Measurements from ENCODE around the gene RNGTT.
"Not testable (repeated sequence)": the region's sequence is repeated elsewhere in the genome, so short reads cannot be mapped to it uniquely, and the experiment has no call there.

Gene RNGTT

DNA sequence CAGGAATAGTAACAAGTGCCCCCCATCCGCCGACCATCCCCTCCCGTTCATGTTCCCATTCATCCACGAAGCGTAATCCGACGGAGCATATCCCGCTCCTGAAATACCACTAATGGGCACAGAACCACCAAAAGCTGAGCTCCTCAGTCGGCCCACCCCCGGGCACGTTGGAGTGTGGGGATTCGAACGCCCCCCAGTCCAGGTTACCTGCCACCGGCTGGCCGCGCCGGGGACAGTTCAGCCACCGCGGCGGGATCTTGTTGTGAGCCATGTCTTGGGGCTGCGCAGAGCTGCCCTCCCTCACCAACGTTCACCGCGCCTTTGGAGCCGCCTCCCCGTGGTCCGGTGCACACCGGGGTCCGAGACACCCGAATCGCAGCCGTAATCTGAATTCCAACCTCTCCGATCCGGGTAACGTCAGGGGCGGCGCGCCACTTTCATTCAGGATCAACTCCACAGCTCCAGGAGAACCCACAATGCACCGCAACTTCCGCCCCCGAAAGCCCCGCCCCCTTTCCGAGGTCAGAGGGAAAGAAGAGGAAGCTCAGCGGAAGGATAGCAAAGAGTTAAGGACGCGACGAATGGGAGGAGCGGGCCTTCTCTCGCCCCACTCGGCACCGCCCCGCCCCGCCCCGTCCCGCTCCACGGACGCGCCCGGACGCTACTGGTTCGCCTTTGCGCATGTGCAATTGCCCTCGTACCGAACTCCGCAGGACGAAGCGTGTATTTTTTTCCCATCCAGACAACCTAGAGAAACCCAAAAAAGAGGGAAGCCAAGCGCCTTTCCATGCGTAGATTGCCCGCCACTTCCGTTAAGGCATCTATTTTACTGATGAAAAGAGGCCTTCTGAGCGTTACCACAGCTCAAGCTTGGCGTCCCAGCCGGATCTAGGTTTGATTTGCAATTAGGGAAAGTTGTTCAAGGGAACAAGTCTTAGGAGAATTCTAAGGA, at the start of gene RNGTT:
Gene RNGTT, minus strand, starts transcription at position 480 of the 952 bp plus-strand sequence. Its CDS starts 209 bp downstream, at position 271.
- peak; percentile 97 for DNase-seq

DNA sequence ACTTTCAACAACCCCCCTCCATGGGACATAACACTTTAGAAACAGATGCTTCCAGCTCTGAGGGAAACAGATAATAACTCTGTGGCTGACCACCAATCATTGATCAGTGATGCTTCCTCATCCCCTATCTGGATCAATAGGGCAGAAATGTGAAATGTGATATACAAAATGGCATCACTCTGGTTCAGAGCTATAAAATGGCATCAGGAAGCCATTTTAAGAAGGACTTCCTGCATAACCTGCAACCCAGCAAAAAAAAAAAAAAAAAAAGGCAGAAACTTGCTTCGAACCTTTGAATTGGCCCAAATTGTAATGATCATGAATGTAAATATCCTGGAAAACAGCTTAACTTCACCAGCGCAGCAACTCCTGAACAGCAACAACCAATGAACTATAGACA, 48.0 kb upstream of the RNGTT start:
- DNase-seq, result no peak

DNA sequence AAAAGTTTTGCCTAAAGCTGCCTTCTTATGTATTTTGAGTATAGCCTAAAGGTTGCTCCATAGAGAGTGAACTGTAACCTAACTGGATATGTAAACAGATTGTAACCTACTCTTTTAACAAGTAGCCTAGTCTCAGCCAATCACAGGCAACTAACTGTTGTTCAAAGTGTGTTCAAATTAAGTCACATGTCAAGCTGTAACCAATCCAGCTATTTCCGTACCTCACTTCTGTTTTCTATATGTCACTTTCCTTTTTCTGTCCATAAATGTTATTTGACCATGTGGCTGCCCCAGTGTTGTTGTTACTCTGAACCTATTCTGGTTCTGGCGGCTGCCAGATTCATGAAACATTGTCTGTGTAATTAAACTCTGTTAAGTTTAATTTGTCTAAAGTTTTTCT, 47.4 kb upstream of the RNGTT start:
- DNase-seq, result no peak

DNA sequence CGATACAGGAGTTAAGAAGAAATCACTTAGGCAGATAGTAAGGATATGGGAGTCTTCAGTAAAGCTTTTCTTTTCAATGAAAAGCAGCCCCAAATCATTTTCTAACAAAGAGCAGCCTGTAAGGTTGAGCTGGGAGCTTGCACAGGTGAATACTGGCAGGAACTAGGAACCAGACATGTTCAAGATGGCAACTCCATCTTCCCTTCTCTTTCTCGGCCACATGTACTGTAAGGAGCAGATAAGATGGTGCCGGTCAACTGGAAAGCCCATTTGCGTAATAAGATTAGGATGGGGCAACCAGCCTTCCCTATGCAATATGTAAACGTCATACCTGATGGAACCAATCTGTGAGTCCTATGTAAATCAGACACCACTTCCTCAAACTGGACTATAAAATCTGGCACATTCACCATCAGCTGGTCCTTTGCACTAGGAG, 46.2 kb upstream of the RNGTT start:
- DNase-seq, result no peak

DNA sequence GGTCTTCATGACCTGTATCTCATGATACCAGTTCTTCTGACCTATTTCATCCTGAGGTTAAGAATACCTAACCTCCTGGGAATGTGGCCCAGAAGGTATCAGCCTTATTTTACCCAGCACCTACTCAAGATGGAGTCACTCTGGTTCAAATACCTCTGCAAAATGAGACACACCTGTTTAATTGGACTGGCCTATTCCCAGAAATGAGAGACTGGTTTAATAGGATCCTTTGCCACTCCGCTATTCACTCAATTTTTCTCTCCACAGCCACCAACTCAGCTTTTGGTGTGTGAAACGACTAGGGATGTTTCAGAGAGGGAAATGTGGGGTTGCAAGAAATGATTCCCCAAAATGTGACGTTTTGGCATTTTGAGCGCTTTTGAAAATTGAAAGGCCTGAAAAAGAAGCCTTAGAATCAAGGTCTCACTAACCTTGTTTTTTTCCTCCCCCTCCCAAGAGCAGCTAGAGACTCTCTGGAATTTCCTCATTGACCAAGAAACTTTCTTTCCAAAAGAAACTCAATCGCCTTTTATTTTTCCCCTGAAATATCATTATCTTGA, 45.5 kb upstream of the RNGTT start:
- DNase-seq, result no peak

DNA sequence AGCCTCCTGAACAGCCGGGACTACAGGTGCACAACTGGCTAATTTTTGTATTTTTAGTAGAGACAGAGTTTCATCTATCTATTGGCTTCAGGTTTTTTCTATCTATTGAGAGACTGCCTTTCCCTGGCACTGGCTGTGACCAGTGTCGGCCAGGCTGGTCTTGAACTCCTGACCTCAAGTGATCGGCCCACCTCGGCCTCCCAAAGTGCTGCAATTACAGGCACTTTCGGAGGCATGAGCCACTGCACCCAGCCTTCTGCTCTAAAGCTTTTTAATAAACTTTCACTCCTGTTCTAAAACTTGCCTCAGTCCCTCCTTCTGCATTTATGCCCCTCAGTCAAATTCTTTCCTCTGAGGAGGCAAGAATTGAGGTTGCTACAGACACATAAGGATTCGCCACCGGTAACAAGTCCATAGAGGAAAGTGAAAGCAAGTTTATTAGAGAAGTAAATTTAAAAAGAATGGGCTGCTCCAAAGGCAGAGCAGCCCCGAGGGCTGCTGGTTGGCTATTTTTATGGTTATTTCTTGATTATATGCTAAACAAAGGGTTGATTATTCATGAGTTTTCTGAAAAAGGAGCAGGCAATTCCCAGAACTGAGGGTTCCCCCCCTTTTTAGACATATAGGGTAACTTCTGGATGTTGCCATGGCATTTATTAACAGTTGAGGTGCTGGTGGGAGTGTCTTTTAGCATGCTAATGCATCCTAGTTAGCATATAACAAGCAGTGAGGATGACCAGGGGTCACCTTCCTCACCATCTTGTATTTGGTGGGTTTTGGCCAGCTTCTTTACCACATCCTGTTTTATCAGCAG, 44.8 kb upstream of the RNGTT start:
- no peak for DNase-seq

DNA sequence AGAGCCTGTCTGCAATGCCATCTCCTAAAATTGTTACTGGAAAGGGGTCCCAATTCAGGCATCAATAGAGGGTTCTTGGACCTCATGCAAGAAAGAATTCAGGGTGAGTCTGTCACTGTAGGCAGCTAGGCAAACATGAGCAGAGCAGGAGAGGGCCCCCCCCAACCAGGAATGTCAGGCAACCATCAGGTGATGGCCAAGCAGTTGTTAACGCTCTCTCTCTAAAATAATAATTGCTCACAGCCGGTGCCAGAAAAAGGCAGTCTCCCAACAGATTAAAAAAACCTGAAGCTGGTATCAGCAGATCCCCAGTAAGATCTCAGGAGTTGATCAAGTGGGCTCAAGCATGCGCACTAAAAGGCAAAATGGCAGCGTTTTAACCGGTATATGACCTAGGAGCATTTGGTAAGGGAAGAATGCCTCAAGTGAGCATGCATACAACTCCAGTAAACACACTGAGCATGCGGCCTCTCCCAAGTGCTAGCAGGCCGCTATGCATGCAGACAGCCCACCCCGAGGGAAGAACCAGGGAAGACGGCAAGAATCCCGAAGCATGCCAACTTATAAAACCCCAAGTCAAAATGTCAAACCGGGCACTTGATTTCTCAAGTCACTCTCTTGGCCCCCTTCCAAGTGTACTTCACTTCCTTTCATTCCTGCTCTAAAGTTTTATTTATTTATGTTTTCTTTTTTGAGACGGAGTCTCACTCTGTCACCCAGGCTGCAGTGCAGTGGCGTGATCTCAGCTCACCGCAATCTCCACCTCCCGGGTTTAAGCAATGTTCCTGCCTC, 44.0 kb upstream of the RNGTT start:
- DNase-seq, result no peak

DNA sequence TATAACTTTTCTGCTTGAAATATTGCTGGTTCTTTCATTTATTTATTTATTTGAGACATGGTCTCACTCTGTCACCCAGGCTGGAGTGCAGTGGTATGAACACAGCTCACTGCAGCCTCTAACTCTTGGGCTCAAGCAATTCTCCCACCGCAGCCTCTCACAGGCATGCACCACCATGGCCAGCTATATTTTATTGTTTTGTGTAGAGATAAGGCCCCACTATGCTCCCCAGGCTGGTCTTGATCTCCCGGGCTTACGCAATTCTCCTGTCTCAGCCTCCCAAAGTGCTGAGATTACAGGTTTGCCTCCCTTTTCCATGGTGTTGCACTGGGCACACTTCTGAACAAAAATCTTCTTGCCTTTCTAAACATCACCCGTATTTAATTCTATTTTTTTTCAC, 39.1 kb upstream of the RNGTT start:
- no peak for DNase-seq

DNA sequence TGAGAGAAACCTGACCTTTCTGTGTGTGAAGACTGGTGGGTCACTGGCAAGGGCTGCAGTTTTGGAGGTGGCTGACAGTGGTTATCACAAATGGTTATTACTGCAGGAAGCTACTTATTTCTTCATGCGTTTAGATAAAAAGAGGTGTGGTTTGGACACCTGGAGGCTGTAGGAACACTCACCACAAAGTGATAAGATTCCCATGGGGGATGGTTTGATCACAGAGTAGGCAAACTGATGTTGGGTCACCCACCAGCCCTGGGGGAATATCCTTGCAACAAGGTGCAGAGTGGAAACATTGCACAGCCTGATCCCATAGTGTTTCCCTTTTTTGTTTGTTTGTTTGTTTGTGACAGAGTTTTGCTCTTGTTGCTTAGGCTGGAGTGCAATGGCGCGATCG, 33.9 kb upstream of the RNGTT start:
- DNase-seq, result no peak

DNA sequence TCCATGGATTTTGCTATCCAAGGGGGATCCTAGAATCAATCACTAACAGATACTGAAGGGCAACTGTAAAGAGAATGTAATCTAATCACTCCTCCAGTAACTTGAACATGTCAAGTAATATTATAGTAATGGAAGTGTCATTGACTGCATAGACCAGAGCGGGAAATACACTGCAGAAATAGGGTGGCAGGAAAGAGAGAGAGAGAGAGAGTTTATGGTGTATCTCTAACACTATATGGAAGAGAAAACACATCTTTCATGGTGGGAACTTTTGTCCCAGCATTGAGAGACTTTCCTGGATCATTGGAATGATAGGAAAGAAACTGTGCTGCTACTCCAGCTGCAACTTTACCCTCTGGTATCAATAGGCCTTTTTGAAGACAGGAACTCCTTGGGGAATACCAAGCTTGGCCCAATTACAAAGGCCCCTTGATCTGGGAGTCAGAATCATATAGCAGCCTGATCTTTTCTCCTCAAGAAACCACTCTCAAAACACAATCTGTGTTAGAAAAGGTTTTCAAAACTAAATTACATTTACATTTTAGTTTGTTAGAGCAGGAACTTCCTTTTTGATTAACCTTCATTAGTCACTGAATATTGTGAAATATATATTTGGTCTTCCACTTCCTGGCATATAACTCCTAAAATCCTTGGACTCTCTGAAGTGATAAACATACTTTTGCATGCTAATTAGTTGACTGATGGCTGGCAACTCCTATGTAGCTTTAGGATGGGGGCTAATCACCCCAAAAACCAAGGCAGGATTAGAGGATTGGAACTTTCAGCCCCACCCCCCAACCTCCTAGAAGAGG, 29.5 kb upstream of the RNGTT start:
- no peak for DNase-seq

DNA sequence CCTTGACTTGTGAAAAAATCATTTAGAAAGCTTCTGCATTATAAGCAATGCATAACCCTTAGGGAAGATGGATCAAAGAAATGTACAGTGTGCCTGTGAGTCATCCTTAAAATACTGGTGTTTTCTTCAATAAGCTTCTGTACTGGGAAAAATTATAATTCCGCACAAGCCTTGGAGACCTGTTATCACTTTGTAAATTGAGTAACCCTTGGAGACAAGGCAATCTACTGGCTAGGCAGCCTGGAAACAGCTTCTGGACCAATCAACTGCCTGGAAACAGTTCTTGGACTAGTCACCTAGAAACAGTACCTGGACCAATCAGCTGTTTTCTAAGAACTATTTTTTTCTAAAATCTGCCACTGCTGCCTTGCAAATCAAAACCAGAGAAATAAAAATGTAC, 25.8 kb upstream of the RNGTT start:
- no peak for DNase-seq

DNA sequence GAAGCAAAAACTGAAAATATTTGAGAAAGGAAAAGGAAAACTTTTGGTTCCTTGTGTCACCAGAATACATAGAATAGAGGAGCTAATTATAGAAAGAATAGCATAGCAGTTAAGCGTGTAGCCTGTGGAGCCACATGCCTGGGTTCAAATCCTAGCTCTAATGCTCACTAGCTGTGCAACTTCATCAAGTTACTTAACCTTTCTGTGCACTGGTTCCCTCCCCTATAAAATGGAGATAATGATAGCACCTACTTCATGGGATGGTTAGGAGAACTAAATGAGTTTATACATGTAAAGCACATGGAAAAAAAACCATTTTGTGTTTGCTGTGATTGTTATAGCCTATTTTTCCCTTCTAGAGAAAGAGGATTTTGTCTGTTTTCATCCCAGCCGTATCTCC, 24.5 kb upstream of the RNGTT start:
- no peak for DNase-seq

DNA sequence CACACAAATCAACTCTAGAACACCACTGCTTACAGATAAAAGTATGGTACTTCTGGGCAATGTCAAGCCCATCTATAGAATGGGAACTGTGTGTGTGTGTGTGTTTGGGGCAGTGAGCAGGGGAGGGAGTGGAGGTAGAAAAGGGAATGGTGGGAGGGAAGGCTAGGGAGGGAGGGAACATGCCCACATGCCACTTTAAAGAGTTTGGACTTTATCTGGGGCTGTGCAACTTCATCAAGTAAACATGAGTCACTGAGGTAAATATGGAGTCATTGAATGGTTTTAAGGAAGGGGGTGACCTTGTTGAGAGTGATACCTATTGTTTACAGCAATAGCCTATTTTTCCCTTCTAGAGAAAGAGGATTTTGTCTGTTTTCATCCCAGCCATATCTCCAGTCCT, 22.5 kb upstream of the RNGTT start:
- DNase-seq, result no peak

DNA sequence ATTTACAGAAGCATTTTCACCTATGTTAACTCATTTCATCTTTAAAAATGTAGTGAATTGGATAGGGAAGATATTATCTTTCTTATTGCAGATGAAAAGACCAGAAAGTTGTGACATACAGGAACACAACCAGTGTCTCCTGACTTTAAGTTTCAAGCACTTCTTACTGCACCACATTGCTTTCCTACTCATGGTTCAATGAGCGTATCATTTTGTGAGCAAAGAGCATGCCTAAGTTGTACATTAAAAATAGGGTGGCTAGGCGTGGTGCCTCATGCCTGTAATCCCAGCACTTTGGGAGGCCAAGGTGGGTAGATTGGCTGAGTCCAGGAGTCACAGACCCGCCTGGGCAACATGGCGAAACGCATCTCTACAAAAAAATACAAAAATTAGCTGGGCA, 21.2 kb upstream of the RNGTT start:
- DNase-seq, result no peak

DNA sequence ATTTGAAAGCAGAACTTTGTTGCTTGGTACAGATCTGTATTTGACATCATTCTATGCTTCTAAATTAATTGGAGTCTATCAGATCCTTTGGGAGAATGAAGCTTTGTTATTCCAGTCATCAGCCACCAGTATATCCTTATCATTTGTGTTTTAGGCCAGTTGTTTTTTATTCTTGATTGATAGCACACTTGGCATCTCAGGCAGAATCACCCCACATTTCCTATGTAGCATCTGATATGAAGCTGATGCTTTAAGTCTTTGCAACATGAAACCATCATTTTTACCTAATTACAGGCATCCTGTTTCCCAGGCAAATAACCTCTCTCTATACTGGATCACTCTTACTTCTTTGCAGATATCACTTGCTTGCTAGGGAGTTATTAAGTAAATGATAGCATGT, 20.7 kb upstream of the RNGTT start:
- no peak for DNase-seq

DNA sequence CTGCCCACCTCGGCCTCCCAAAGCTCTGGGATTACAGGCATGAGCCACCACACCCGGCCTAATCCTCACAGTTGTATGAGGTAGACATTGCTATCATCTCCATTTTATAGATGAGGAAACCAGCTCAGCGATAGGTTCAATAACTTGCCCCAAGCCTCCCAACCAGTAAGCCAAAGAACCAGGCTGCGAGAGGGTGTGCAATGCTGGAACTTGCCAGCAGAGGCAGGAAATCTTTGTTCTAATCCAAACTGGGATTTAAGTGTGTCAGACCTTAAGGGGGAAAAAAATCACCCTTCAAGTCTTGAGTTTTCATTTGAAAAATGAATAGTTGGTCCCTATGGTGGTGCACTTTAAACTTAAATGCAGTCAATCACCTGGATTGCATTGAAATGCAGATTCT, 20.1 kb upstream of the RNGTT start:
- DNase-seq, result no peak

DNA sequence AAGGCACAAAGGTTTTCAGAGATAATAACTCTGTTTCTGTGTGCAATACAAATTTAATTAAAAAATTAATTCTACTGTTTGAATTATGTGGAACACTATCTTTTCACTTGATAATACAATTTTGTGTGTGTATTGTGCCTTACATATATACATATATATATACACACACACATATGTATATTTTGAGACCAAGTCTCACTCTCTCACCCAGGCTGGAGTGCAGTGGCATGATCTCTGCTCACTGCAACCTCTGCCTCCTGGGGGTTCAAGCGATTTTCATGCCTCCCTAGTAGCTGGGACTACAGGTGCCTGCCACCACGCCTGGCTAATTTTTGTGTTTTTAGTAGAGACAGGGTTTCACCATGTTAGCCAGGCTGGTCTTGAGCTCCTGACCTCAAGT, 19.7 kb upstream of the RNGTT start:
- not testable (repeated sequence) for DNase-seq

DNA sequence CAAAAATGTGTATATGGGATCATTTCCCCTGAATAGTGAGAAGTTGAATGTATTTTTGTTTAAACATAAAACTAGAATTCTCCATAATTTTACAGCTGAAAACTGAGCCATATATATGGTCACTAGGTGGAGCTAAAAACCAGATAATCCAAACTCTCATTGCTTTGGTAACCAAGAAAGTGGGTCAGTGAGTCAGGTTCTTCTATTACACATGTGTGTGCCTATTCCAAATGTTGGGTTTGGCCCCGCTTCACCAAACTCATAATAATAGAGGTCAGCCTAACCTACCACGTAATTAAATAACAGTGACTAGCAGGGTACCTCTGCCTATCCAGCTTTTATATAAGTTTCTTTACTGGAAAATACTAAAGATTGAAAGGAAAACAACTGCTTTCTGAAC, 19.3 kb upstream of the RNGTT start:
- DNase-seq, result no peak

DNA sequence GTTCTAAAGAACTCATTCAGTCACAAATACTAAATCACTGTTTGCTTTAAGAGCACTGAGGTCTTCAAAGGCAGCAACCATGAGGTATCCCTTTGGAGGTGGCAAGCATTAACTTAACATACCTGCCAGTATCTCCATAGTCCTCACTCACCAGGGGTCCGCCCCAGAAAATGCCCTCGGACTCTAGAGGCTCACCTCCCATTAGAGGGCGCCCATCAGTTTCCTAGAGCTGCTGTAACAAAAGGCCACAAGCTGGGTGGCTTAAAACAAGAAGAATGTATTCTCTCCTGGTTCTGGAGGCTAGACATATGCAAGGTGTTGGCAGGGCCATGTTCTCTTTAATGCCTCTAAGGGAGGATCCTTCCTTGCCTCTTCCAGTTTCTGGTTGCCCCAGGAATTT, 12.0 kb upstream of the RNGTT start:
- DNase-seq, result no peak

DNA sequence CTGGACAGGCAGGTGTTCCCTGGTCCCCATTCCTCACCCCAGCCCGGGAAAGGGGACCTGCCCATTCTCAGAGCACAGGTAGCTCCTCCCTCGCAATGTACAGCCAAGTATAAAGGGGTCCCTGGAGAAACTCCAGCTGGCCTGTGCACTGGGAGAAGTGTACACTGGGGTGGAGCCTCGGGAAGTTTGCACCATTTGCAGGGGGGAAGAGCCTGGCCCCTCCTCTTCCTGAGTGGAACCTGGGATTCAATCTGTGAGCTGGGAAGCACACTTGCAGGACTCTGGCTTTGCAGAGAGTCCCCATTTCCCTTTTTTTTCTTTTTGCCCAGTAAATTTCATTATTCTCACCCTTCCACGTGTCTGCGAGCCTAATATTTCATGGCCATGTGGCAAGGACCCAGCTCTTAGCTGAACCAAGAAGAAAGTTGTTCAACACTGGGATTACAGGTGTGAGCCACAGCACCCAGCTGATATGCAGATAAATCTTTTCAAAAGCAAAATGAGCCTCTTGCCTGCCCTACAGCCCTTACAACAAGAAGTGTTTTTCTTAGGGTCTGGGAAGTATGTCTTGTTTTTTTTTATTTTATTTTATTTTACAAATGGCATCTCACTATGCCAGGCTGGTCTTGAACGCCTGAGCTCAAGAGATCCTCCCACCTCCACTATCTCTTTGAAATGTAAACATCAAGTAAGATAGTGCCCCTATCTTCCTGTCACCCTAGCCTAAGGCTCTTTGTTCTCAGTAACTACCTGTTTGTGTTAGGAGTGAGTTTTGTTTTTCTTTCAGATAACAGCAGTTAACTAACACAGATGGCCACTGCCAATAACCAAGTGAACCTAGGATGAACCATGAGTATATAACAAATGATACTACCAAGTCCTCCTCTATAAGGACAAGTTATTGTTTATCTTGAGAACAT, 9.3 kb upstream of the RNGTT start:
- no peak for DNase-seq

DNA sequence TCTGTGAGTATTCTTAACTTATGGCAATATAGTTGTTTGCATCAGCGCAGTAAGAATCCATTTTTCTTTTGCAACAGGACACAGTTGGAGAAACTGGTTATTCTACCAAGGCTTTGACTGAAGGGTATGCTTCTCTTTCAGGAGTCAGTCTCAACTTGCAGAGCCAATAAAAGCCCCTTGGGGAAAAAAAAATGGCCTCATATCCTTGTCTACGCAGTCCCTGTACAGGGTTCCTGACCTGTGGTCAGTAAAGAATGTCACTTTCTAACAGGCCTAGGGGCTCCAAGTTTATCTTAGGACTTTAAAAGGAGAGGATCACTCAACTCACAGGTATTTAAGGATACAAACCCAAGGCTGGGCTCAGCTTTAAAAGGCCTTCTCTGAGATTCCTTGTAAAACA, 6.9 kb upstream of the RNGTT start:
- DNase-seq, result no peak

Measured in activated effector memory CD4-positive, alpha-beta T cell treated with Interleukin-2 at 50 U/mL for 16 hours (primary cell).